H9 (cell line): ENCODE data around the gene MRGPRF. TPM values are rescaled to one million over a fixed set of nuclear protein-coding genes. Genes with fewer than 3 reads are reported as not detected.
A peak's percentile ranks its signal among the peaks of the same experiment; 100 is the strongest.

Source experiments
- DNase-seq: peaks from one replicate; pipeline ENCODE4 v3.0.0-alpha.2; 2017
- H2AFZ ChIP-seq: one replicate; pipeline ENCODE4 v1.6.1; 2013; ENCODE audit warnings: mild to moderate bottlenecking, low read length, control low read depth, moderate library complexity
- H2AK5ac ChIP-seq: 2 replicates; pipeline ENCODE4 v1.6.1; 2013; ENCODE audit warnings: low read length, control low read depth, mixed read lengths; ENCODE audit not compliant: insufficient read length
- H2BK120ac ChIP-seq: one replicate; pipeline ENCODE4 v1.6.1; 2013; ENCODE audit warnings: low read depth, mild to moderate bottlenecking, low read length, control low read depth, inconsistent platforms; ENCODE audit not compliant: poor library complexity, severe bottlenecking
- H2BK12ac ChIP-seq: 2 replicates; pipeline ENCODE4 v1.6.1; 2013; ENCODE audit warnings: low read length, control low read depth, mixed read lengths, low read depth; ENCODE audit not compliant: insufficient read length
- H2BK15ac ChIP-seq: 2 replicates; pipeline ENCODE4 v1.6.1; 2013; ENCODE audit warnings: low read depth, low read length, control low read depth
- H2BK20ac ChIP-seq: one replicate; pipeline ENCODE4 v1.6.1; 2013; ENCODE audit warnings: low read depth, mild to moderate bottlenecking, low read length, control low read depth, inconsistent platforms; ENCODE audit not compliant: poor library complexity, severe bottlenecking
- H2BK5ac ChIP-seq: 2 replicates; pipeline ENCODE4 v1.6.1; 2013; ENCODE audit warnings: low read length, control low read depth, mixed read lengths; ENCODE audit not compliant: insufficient read length
- H3K14ac ChIP-seq: 2 replicates; pipeline ENCODE4 v1.6.1; 2013; ENCODE audit warnings: low read length, control low read depth; ENCODE audit not compliant: insufficient read depth
- H3K18ac ChIP-seq: 2 replicates; pipeline ENCODE4 v1.6.1; 2013; ENCODE audit warnings: low read depth, mild to moderate bottlenecking, mixed read lengths, low read length, control low read depth; ENCODE audit not compliant: insufficient read length
- H3K23ac ChIP-seq: 2 replicates; pipeline ENCODE4 v1.6.1; 2013; ENCODE audit warnings: low read length, control low read depth, mixed read lengths, low read depth; ENCODE audit not compliant: insufficient read length
- H3K23me2 ChIP-seq: 2 replicates; pipeline ENCODE4 v1.6.1; 2013; ENCODE audit warnings: low read depth, mild to moderate bottlenecking, mixed read lengths, low read length, control low read depth; ENCODE audit not compliant: insufficient read length, poor library complexity, severe bottlenecking
- H3K27ac ChIP-seq: 2 replicates; pipeline ENCODE4 v1.5.1; 2013; ENCODE audit warnings: low read length, control low read depth, mixed read lengths, low read depth; ENCODE audit not compliant: insufficient read length
- H3K27me3 ChIP-seq: 2 replicates; pipeline ENCODE4 v1.6.1; 2013; ENCODE audit warnings: low read length, control low read depth, inconsistent platforms; ENCODE audit not compliant: insufficient read depth
- H3K4ac ChIP-seq: 2 replicates; pipeline ENCODE4 v1.6.1; 2013; ENCODE audit warnings: low read depth, mild to moderate bottlenecking, control low read depth, inconsistent platforms, low read length, moderate library complexity
- H3K4me1 ChIP-seq: 2 replicates; pipeline ENCODE4 v1.6.1; 2013; ENCODE audit warnings: low read length, control low read depth, inconsistent platforms; ENCODE audit not compliant: insufficient read depth
- H3K4me2 ChIP-seq: 2 replicates; pipeline ENCODE4 v1.6.1; 2013; ENCODE audit warnings: low read length, control low read depth, mixed read lengths; ENCODE audit not compliant: insufficient read length, insufficient read depth
- H3K56ac ChIP-seq: 2 replicates; pipeline ENCODE4 v1.6.1; 2013; ENCODE audit warnings: low read depth, mild to moderate bottlenecking, mixed read lengths, low read length, control low read depth; ENCODE audit not compliant: insufficient read length
- H3K79me1 ChIP-seq: 2 replicates; pipeline ENCODE4 v1.6.1; 2013; ENCODE audit warnings: low read depth, mild to moderate bottlenecking, moderate library complexity, low read length, control low read depth, inconsistent platforms; ENCODE audit not compliant: insufficient read depth, poor library complexity, severe bottlenecking
- H3K79me2 ChIP-seq: 2 replicates; pipeline ENCODE4 v1.6.1; 2013; ENCODE audit warnings: low read length, control low read depth, inconsistent platforms; ENCODE audit not compliant: insufficient read depth
- H3K9ac ChIP-seq: 2 replicates; pipeline ENCODE4 v1.6.1; 2013; ENCODE audit warnings: low read length, control low read depth, mixed read lengths; ENCODE audit not compliant: insufficient read length; ENCODE audit errors: extremely low read depth
- H3K9me3 ChIP-seq: one replicate; pipeline ENCODE4 v1.6.1; 2013; ENCODE audit warnings: low read depth, low read length, inconsistent platforms; ENCODE audit not compliant: control insufficient read depth
- H3T11ph ChIP-seq: one replicate; pipeline ENCODE4 v1.6.1; 2013; ENCODE audit warnings: mild to moderate bottlenecking, low read length, control low read depth, inconsistent platforms
- H4K20me1 ChIP-seq: one replicate; pipeline ENCODE4 v1.6.1; 2013; ENCODE audit not compliant: control insufficient read depth, insufficient read length, insufficient read depth
- H4K5ac ChIP-seq: 2 replicates; pipeline ENCODE4 v1.6.1; 2013; ENCODE audit warnings: low read depth, mild to moderate bottlenecking, mixed read lengths, low read length, control low read depth; ENCODE audit not compliant: insufficient read length
- H4K8ac ChIP-seq: replicated peaks from 2 replicates; pipeline ENCODE4 v1.6.1; 2013; ENCODE audit warnings: low read length, control low read depth, mixed read lengths, low read depth; ENCODE audit not compliant: insufficient read length
- H4K91ac ChIP-seq: 2 replicates; pipeline ENCODE4 v1.6.1; 2013; ENCODE audit warnings: low read depth, mild to moderate bottlenecking, moderate library complexity, mixed read lengths, low read length, control low read depth; ENCODE audit not compliant: insufficient read length
- H3K27ac Mint-ChIP-seq, 3 experiments: 2 replicates in 2 of 3; 3 replicates in 1 of 3; pipeline ENCODE4 v1.8.0; 2020 to 2021; ENCODE audit warnings: mixed read lengths in 3 of 3, mild to moderate bottlenecking in 1 of 3, moderate library complexity in 1 of 3
- H3K27me3 Mint-ChIP-seq: 2 replicates; pipeline ENCODE4 v1.8.0; 2021; ENCODE audit warnings: low read depth, mild to moderate bottlenecking, moderate library complexity, mixed read lengths
- H3K36me3 Mint-ChIP-seq, 3 experiments: 2 replicates in 2 of 3; 3 replicates in 1 of 3; pipeline ENCODE4 v1.8.0; 2020 to 2021; ENCODE audit warnings: low read depth in 3 of 3, mixed read lengths in 3 of 3; ENCODE audit not compliant: insufficient read depth in 1 of 3
- H3K4me1 Mint-ChIP-seq, 2 experiments: 2 replicates each; pipeline ENCODE4 v1.8.0; 2020; ENCODE audit warnings: mixed read lengths in 2 of 2
- H3K4me3 Mint-ChIP-seq, 2 experiments: 2 replicates in 1 of 2; 3 replicates in 1 of 2; pipeline ENCODE4 v1.8.0; 2020 to 2021; ENCODE audit warnings: mild to moderate bottlenecking in 2 of 2, mixed read lengths in 2 of 2, moderate library complexity in 1 of 2
- H3K9me3 Mint-ChIP-seq, 2 experiments: 2 replicates in 1 of 2; 3 replicates in 1 of 2; pipeline ENCODE4 v1.8.0; 2020; ENCODE audit warnings: mild to moderate bottlenecking in 2 of 2, mixed read lengths in 2 of 2, moderate library complexity in 1 of 2
- CTCF ChIP-seq: fragments of 200-600 bp; sonication (generic); conservative IDR thresholded peaks from 3 replicates; pipeline ENCODE4 v1.8.0; 2021; ENCODE audit warnings: antibody characterized with exemption, mild to moderate bottlenecking
- WGBS: extraction: QIAGEN DNeasy Blood & Tissue Kit; methylation state at CpG from one replicate; pipeline ENCODE4 v1.1.7; 2013; ENCODE audit warnings: missing lambda C conversion rate, low lambda C conversion rate, mixed read lengths; ENCODE audit not compliant: insufficient read length; ENCODE audit errors: extremely low coverage; 5-methylcytosine and 5-hydroxymethylcytosine counted together
- total RNA-seq: library from RNA; stranded (reverse); gene quantifications from 2 replicates; pipeline ENCODE4 v1.2.1, GENCODE V29; 2021

The MRGPRF gene
- total RNA-seq, 1 experiment from 2014 or later: 4.0 TPM

GRCh38 chr11:69024509-69024908 is 11.5 kb upstream of the MRGPRF start:
- Histone ChIP-seq H2BK20ac (no peak overlapping the region), H3K4me1 (no peaks in the 10 kb centered on the region; the same call in 1 of the 2 replicates), H3K23ac (no peak overlapping the region), H3K56ac (no peak overlapping the region), H4K8ac (no peak overlapping the region), H2BK5ac (no peak overlapping the region), H3K18ac (no peak overlapping the region), H3K4ac (no peak overlapping the region), H3T11ph (no peak overlapping the region), H4K5ac (no peak overlapping the region), H4K20me1 (no peaks in the 10 kb centered on the region), H2BK120ac (no peak overlapping the region), H3K27ac (no peak overlapping the region), H3K23me2 (no peaks in the 10 kb centered on the region), H2AK5ac (no peak overlapping the region), H3K14ac (no peak overlapping the region), H2BK12ac (no peak overlapping the region), H2BK15ac (no peak overlapping the region), H3K9me3 (no peaks in the 10 kb centered on the region), H3K27me3 (no peaks in the 10 kb centered on the region), H4K91ac (no peak overlapping the region), H3K79me1 (no peaks in the 10 kb centered on the region), H3K79me2 (no peaks in the 10 kb centered on the region), H3K4me2 (no peak overlapping the region), H2AFZ (no peak overlapping the region), H3K9ac (no peak overlapping the region)
- Mint-ChIP-seq H3K9me3 (no peaks in the 10 kb centered on the region), H3K4me3 (no peak overlapping the region), H3K4me1 (peaks cover 7 to 9% of the 10 kb centered on the region in 2 experiments), H3K27ac (peak overlapping the region in 1 of 3 experiments; percentile 39; a peak in 1 of 7 replicates), H3K27me3 (no peaks in the 10 kb centered on the region; the same call in 1 of the 2 replicates), H3K36me3 (no peaks in the 10 kb centered on the region)
- DNase-seq: no peak
- TF ChIP-seq CTCF: no peak
- no CpG with 5 or more reads among the region's 6 CpGs for WGBS
